GM10847 (cell line): ENCODE measurements around the gene MYH14.

Experiments
- POLR2A ChIP-seq: IDR thresholded peaks from 2 replicates; pipeline ENCODE4 v1.6.1; 2011; ENCODE audit not compliant: insufficient read length; ENCODE audit errors: extremely low read depth

MYH14 gene

DNA sequence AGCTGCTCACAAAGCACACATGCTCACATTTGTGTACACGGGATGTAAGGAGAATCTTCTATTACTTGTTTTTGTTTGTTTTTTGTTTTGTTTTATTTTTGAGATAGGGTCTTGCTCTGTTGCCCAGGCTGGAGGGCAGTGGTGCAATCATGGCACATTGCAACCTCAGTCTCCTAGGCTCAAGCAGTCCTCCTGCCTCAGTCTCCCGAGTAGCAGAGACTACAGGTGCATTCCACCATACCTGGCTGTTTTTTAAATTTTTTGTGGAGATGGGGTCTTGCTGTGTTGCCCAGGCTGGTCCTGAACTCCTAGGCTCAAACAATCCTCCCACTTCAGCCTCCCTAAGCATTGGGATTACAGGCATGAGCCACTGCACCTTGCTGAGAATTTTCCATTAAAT lies 83.9 kb downstream of the MYH14 start:
- no peak for TF ChIP-seq POLR2A

DNA sequence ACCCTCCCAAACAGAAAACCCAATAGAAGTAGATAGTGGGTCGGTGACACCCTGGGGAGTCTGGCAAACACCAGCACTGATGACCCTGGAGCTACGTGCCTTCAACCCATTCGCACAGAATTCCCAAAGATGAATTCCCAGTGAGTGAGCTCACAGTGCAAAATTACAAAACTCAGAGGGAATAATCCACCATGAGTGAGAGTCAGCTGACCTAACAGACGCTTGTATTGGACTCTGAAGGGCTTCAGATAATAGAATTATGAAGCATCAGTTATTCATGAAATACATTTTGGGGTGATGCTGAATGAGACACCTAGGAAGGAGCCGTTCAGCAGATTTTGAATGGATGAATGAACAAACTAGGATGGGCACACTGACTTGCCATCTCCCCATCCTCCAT lies 85.5 kb downstream of the MYH14 start:
- no peak for TF ChIP-seq POLR2A

DNA sequence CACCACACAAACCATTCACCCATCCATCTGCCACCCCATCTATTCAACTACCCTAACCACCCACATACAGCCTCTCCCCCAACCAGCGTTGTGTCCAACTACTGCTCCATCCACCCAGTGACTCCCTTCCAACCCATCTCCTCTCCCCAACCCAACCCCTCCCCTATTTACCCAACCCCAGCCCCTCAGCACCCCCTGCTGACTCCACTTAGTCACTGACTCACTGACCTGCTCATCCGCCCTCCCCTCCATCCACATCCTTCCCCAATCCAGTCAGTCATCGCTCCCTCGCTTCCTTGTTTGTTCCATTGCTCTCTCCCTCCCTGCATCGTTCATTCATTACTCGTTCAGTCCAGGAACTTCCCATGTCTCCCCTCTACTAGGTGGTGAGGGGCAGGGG lies 86.6 kb downstream of the MYH14 start:
- TF ChIP-seq POLR2A = no peak

DNA sequence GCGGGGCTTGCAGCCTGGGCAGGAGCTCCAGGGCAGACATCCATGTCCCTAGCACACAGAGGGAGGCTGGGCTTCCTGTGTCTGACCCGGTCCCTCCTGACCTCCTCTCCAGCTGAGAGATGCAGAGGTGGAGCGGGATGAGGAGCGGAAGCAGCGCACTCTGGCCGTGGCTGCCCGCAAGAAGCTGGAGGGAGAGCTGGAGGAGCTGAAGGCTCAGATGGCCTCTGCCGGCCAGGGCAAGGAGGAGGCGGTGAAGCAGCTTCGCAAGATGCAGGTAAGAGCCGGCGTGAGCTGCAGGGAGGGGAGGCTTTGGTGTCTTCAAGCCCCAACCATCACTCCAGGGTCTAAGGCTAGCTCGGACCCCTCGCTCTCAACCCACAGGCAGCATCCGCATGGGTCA lies 87.4 kb downstream of the MYH14 start:
- TF ChIP-seq POLR2A = no peak

DNA sequence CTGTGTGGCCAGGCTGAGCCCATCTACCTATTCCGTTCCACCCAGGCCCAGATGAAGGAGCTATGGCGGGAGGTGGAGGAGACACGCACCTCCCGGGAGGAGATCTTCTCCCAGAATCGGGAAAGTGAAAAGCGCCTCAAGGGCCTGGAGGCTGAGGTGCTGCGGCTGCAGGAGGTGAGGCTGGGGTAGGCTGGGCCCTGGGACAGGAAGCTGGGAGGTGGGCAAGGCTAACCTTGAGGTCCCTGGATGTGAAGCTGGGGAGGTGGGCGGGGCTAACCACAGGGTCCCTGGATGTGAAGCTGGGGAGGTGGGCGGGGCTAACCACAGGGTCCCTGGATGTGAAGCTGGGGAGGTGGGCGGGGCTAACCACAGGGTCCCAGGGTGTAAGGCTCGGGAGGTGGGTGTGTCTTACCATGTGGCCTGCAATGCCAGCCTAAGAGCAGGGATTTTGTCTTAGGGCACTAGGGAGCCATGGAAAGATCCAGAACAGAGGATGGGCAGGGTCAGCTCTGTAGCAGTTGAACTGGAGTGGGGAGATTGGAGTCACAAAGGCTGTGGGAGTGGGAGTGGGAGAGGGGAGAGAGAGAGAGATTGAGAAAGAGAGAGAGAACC lies 88.9 kb downstream of the MYH14 start:
- no peak for TF ChIP-seq POLR2A

DNA sequence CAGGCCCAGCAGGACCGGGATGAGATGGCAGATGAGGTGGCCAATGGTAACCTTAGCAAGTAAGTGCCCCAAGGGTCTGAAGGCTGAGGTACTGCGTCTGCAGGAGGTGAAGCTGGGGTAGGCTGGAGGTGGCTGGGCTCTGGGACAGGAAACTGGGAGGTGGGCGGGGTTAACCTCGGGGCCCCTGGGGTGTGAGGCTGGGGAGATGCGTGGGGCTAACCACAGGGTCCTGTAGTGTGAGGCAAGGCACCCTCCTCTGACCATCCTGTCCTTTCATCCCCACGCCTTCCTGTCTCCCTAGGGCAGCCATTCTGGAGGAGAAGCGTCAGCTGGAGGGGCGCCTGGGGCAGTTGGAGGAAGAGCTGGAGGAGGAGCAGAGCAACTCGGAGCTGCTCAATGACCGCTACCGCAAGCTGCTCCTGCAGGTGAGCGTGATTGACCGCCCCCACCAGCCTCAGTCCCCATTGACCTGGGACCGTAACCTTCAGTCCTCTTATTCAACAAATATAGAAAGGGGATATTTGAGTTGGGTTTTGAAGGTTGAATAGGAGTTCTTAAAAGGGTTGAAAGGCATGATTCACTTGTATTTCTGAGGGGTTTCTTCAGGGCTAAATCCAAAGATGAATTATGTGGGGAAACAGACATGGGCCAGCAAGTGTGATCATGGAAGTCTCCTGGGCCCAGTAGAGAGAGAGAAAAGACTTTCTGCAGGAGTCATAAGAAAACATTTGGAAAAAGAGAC lies 90.0 kb downstream of the MYH14 start:
- TF ChIP-seq POLR2A = no peak

DNA sequence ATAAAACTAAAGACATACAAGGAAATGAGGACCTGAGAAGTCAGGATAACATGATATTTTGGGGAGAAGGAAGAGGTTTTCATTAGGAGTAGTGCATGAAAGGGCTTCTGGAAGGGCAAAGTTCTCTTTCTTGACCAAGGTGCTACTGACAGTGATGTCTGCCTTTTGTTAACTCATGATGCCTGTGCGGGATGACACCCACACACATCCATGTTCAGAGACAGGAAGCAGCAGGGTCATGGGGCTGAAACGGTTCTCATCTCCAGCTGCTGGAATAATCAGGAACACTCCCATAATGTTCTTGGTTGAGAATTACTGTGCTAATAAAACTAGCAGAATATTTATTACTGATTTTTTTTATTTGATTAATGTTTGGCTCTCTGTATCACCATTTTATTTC lies 96.6 kb downstream of the MYH14 start:
- TF ChIP-seq POLR2A = no peak

DNA sequence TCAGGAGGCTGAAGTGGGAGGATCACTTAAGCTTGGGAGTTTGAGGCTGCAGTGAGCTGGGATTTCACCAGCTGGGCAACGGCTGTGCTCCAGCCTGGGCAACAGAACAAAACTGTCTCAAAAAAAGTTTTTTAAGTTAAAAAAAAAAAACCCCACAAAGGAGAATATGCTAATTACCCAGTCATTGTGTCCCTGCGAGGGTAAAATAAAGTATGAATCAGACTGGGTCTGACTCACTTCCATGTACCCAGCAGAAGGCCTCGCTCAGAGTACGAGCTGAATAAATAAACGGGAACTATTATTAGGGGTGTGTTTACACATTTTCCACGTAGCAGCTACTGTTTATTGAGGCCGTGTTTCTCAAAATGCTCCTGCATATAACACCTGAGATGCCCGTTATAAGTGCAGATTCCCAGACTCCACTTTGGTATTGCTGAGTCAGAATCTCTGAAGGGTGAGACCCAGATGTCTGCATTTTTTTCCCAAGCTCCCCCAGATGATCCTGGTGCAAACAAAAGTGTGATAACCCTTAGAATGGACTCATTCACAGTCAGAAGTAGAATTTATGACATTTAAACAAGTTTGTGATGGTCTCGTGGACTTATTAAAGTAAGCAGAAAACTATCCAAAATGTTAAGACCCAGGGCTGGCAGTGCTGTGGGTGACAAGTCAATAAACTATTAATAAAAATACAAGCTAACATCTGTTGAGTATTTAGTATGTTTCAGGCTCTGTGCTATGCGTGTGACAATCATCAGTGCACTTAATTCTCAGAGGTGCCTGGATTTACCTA lies 97.6 kb downstream of the MYH14 start:
- no peak for TF ChIP-seq POLR2A

DNA sequence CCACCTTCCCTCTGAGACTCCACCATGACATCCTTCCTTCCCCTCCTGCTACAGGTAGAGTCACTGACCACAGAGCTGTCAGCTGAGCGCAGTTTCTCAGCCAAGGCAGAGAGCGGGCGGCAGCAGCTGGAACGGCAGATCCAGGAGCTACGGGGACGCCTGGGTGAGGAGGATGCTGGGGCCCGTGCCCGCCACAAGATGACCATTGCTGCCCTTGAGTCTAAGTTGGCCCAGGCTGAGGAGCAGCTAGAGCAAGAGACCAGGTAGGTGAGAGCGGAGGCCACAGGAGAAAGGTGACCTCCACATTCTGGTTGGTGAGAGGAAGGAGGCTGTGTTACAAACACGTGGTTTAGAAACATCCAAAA lies 98.2 kb downstream of the MYH14 start:
- TF ChIP-seq POLR2A = no peak

DNA sequence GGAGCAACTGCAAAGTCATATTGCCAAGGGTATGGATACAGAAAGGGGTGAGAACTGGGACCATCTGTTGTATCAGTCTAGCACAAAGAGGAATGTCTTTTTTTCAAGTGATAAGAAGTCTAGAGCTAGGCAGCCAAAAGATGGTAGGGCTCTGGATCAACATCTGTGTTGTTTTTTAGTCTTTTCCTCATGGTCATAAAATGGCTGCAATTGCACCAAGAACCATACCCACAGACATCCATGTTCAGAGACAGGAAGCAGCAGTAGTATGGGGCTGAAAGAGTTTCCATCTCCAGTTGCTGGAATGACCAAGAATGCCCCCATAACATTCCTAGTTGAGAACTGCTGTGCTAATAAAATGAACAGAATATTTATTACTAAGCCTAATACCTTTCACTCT lies 100.1 kb downstream of the MYH14 start:
- no peak for TF ChIP-seq POLR2A

DNA sequence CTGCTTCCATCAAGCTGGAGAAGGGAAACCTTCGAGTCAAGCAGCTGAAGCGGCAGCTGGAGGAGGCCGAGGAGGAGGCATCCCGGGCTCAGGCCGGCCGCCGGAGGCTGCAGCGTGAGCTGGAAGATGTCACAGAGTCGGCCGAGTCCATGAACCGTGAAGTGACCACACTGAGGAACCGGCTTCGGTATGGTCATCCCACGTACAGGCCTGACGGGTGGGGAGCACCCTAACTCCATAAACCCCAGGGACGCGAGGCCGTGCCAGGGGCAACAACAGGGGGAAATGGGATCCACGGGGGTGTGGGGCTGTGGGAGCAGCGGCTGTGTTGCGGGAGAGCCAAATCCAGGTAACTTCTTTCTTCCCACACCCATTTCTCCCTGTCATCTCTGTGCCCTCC lies 105.6 kb downstream of the MYH14 start:
- no peak for TF ChIP-seq POLR2A

DNA sequence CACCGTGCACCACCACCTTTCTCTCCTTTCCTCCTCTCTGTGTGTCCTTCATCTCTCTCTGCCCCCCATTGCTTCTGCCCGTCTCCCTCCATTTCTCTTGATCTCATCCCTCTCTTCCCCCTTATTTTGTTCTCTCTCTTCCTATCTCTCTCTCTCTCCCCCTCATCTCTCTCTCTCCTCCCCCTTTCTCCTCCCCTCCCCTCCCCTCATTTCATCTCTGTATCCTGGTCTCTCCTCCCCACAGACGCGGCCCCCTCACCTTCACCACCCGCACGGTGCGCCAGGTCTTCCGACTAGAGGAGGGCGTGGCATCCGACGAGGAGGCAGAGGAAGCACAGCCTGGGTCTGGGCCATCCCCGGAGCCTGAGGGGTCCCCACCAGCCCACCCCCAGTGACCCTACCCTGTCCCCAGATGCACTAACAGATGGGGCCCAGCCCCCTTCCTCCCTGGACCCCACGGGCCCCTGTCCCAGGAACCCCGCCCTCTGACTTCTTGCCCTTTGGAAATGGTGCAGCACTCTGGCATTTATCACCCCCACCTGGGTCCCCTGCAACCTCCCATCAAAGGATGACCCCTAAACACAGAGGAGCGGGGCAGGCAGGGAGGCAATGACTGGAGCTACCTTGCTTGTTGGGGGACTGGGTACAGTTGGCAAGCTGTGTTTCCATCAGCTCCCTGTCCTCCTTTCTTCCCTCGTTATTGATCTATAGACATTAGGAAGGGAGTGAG lies 106.1 kb downstream of the MYH14 start:
- no peak for TF ChIP-seq POLR2A

DNA sequence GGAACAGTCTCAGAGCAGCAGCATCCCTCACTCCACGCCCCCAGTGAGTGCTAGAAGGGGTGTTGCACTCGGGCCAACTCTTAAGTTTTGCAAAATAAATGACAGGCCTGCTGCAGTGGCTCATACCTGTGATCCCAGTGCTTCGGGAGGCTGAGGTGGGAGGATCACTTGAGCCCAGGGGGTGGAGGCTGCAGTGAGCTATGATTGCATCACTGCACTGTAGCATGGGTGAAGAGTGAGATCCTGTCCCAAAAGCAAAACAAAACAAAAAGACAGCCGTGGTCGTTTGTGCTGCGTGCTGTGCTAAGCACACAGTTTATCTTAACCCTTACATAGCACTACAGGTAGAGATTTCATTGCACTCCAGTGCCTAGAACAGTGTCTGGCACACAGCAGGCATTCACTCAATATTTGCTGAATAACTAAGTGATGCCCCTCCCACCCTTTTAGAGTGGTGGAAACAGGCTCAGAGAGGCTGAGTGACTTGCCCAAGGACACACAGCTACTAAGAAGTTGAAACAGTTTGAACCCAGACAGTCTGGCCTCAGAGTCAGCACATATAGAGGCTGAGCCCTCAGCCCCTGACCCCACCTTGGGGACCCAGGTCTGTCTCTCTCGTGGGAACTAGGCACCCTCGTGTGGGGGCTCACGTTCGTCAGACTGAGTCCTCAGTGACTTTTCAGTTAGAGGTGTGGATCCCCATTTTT lies 107.5 kb downstream of the MYH14 start:
- TF ChIP-seq POLR2A = no peak

DNA sequence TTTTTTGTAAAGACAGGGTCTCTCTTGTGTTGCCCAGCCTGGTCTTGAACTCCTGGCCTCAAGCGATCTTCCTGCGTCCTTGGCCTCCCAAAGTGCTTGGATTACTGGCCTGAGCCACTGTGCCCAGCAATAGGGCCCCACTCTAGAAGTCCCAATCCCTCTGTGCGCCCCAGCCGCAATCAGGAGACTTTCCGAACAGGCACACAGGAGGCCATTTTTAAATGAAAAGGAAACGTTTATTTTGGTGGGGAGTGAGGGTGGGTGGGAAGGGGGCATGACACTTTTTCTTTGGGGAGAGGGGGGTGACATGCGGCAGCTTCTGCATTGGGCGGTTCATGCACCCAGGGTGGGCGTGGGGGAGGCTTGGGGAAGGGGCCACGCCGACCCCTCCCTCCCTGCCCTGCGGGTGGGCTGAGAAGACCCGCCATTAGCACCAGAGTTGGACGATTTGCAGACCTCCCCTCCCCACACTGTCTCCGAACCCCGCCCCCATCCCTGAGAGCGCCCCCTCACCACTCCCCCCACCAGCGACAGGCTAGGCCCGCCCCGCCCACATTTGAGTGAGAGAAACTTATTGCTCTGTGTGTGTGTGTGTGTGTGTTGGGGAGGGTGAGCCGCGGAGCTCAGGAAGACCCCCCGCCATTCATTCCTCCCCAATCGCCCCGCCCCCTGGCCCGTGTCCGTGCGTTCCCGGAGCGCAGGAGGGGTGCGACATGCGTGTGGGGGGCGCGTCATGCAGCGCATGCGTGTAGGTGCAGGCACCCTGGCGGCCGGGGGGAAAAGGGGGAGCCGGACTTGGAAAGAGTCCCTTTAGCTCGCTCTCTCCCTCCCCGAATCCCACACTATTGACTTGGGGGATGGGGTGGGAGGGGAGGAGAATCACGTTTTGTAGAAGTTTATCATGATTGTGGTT lies 108.6 kb downstream of the MYH14 start:
- TF ChIP-seq POLR2A = no peak
